NCI-H510A (cell line): ENCODE results near the gene UTP25.
"Not testable (repeated sequence)": the region's sequence is repeated elsewhere in the genome, so short reads cannot be mapped to it uniquely, and the experiment has no call there.

Experiments used
- DNase-seq: peaks from one replicate; lab custom pipeline; 2025; lab: John Stamatoyannopoulos, UW

UTP25 gene

GRCh38 chr1:209896346-209896745 is 68.6 kb downstream of the UTP25 start:
- DNase-seq, result no peak

GRCh38 chr1:209898271-209898670 is 70.5 kb downstream of the UTP25 start:
- not testable (repeated sequence) for DNase-seq

GRCh38 chr1:209898851-209899250 is 71.1 kb downstream of the UTP25 start:
- not testable (repeated sequence) for DNase-seq

GRCh38 chr1:209899948-209900347 is 72.2 kb downstream of the UTP25 start:
- no peak for DNase-seq

- no peak for DNase-seq
These were observed 73.0 kb downstream of the UTP25 start for GRCh38 chr1:209900734-209901133.

- no peak for DNase-seq
These were observed 73.4 kb downstream of the UTP25 start for GRCh38 chr1:209901211-209901610.

GRCh38 chr1:209904774-209905173 is 77.0 kb downstream of the UTP25 start:
- not testable (repeated sequence) for DNase-seq
